Measurements from ENCODE around the gene ICOSLG. TPM values are rescaled to one million over a fixed set of nuclear protein-coding genes. Genes with fewer than 3 reads are reported as not detected.
"Not testable (repeated sequence)": the region's sequence is repeated elsewhere in the genome, so short reads cannot be mapped to it uniquely, and the experiment has no call there.

ICOSLG gene
- total and polyA plus RNA-seq, 2 of the 4 experiments (the other 2 are of a cell fraction): under 0.01 to 0.09 TPM

GRCh38 chr21:44194451-44194850 is 46.3 kb downstream of the ICOSLG start:
- H2BK5ac ChIP-seq (ENCODE audit: low read depth, low read length, poor library complexity, severe bottlenecking); H3K79me1 ChIP-seq (ENCODE audit: low read depth in 1 of 2, low read length in 2 of 2); H3K4me2 ChIP-seq (ENCODE audit: low read depth, low read length); H3K4ac ChIP-seq (ENCODE audit: low read depth, low read length); H3K9me3 ChIP-seq (ENCODE audit: control insufficient read depth, insufficient read depth, low read length); CTCF ChIA-PET; H3K23ac ChIP-seq (ENCODE audit: low read depth, low read length); H3K14ac ChIP-seq (replicated peaks; ENCODE audit: low read depth, low read length); H3K36me3 ChIP-seq (ENCODE audit: control insufficient read depth, insufficient read depth, low read length); H2BK120ac ChIP-seq (ENCODE audit: low read depth, low read length); H3K18ac ChIP-seq (ENCODE audit: low read depth, low read length); BruUV-seq (replicated peaks); H2AK5ac ChIP-seq (ENCODE audit: low read depth, low read length); H3K9ac ChIP-seq (ENCODE audit: low read depth, low read length); DNase-seq; H3K4me1 ChIP-seq (ENCODE audit: control insufficient read depth, insufficient read depth, low read length); H3K27me3 ChIP-seq (ENCODE audit: control insufficient read depth, insufficient read depth, low read length); H4K8ac ChIP-seq (ENCODE audit: low read depth in 2 of 2, low read length in 2 of 2); H2AFZ ChIP-seq (replicated peaks; ENCODE audit: low read length, poor library complexity); H2BK20ac ChIP-seq (ENCODE audit: low read depth, low read length); H3K56ac ChIP-seq (ENCODE audit: extremely low read depth, insufficient read depth, low read length); H4K20me1 ChIP-seq (ENCODE audit: insufficient read depth, low read length); POLR2A ChIA-PET (ENCODE audit: unreplicated experiment); H4K91ac ChIP-seq (ENCODE audit: insufficient read depth, low read depth, low read length); H3K27ac ChIP-seq (ENCODE audit: insufficient read depth, low read length); in situ Hi-C loops (cut with MboI; ENCODE audit: low sequenced_read_pairs); dilution Hi-C loops (cut with HindIII; ENCODE audit: low sequenced_read_pairs, unreplicated experiment); H3K4me3 ChIP-seq (ENCODE audit: insufficient read depth, low read depth, low read length); intact Hi-C loops (cut with micrococcal nuclease); H2BK15ac ChIP-seq (ENCODE audit: low read depth, low read length); H3K9me1 ChIP-seq (ENCODE audit: insufficient read depth, low read length); H4K5ac ChIP-seq (ENCODE audit: low read depth, low read length); H2AK9ac ChIP-seq (replicated peaks; ENCODE audit: low read depth, low read length, poor library complexity): not testable (repeated sequence)
- WGBS, 2 experiments (ENCODE audit: extremely low coverage in 2 of 2, insufficient read length in 1 of 2): no CpG with 5 or more reads among the region's 9 CpGs
- ATAC-seq (ENCODE audit: low read depth): 0 out of 2 replicates have a peak, but pooled peaks have one; percentile 27

GRCh38 chr21:44193108-44193507 is 47.6 kb downstream of the ICOSLG start:
- H3K56ac ChIP-seq (ENCODE audit: extremely low read depth, insufficient read depth, low read length); H3K14ac ChIP-seq (replicated peaks; ENCODE audit: low read depth, low read length); dilution Hi-C loops (cut with HindIII; ENCODE audit: low sequenced_read_pairs, unreplicated experiment); H4K8ac ChIP-seq (ENCODE audit: low read depth in 2 of 2, low read length in 2 of 2); H2AFZ ChIP-seq (replicated peaks; ENCODE audit: low read length, poor library complexity); H3K9ac ChIP-seq (ENCODE audit: low read depth, low read length); H2BK120ac ChIP-seq (ENCODE audit: low read depth, low read length); H3K27me3 ChIP-seq (ENCODE audit: control insufficient read depth, insufficient read depth, low read length); H3K4me2 ChIP-seq (ENCODE audit: low read depth, low read length); H3K9me3 ChIP-seq (ENCODE audit: control insufficient read depth, insufficient read depth, low read length); H4K20me1 ChIP-seq (ENCODE audit: insufficient read depth, low read length); intact Hi-C loops (cut with micrococcal nuclease); H4K91ac ChIP-seq (ENCODE audit: insufficient read depth, low read depth, low read length); BruUV-seq (replicated peaks); H3K23ac ChIP-seq (ENCODE audit: low read depth, low read length); H3K79me1 ChIP-seq (ENCODE audit: low read depth in 1 of 2, low read length in 2 of 2); H2BK15ac ChIP-seq (ENCODE audit: low read depth, low read length); DNase-seq; H2BK5ac ChIP-seq (ENCODE audit: low read depth, low read length, poor library complexity, severe bottlenecking); H2AK5ac ChIP-seq (ENCODE audit: low read depth, low read length); H4K5ac ChIP-seq (ENCODE audit: low read depth, low read length); H3K36me3 ChIP-seq (ENCODE audit: control insufficient read depth, insufficient read depth, low read length); CTCF ChIA-PET; H3K4me3 ChIP-seq (ENCODE audit: insufficient read depth, low read depth, low read length); POLR2A ChIA-PET (ENCODE audit: unreplicated experiment); H2BK20ac ChIP-seq (ENCODE audit: low read depth, low read length); H3K18ac ChIP-seq (ENCODE audit: low read depth, low read length); in situ Hi-C loops (cut with MboI; ENCODE audit: low sequenced_read_pairs); H3K9me1 ChIP-seq (ENCODE audit: insufficient read depth, low read length); H3K27ac ChIP-seq (ENCODE audit: insufficient read depth, low read length); H3K4ac ChIP-seq (ENCODE audit: low read depth, low read length); H2AK9ac ChIP-seq (replicated peaks; ENCODE audit: low read depth, low read length, poor library complexity); H3K4me1 ChIP-seq (ENCODE audit: control insufficient read depth, insufficient read depth, low read length): not testable (repeated sequence)
- WGBS, 2 experiments (ENCODE audit: extremely low coverage in 2 of 2, insufficient read length in 1 of 2): no CpG with 5 or more reads among the region's 5 CpGs
- ATAC-seq (ENCODE audit: low read depth): peak; percentile 91

Data from IMR-90 (cell line).